IMR-90 (cell line): ENCODE measurements around the gene FGGY. TPM values are rescaled to one million over a fixed set of nuclear protein-coding genes. Genes with fewer than 3 reads are reported as not detected.

ENCODE experiments used
- ATAC-seq: fragments of 200-7000 bp; cut with Tn5 transposase; 2 replicates; pipeline ENCODE4 v1.9.1; 2020; ENCODE audit warnings: low read depth, mild to moderate bottlenecking, moderate library complexity
- BruUV-seq: library from RNA; stranded (reverse); fragments of 400-500 nt; replicated peaks from 2 replicates; lab custom pipeline; 2021; lab: Mats Ljungman, UMichigan
- CTCF ChIA-PET: fragments of 300-600 bp; formaldehyde crosslinking; extraction: SDS; loops from one replicate; lab custom pipeline; 2021; ENCODE audit warnings: antibody characterized with exemption; lab: Yijun Ruan, JAX
- POLR2A ChIA-PET: fragments of 300-600 bp; sonication (Branson Sonifier 250); formaldehyde crosslinking; loops from one replicate; lab custom pipeline; 2022; ENCODE audit warnings: antibody characterized with exemption; ENCODE audit not compliant: unreplicated experiment; lab: Charles Lee
- DNase-seq: peaks from one replicate; pipeline ENCODE4 v3.0.0; 2013
- H2AFZ ChIP-seq: replicated peaks from 2 replicates; pipeline ENCODE3; 2013; ENCODE audit warnings: low read length, mild to moderate bottlenecking; ENCODE audit not compliant: poor library complexity
- H2AK5ac ChIP-seq: 2 replicates; pipeline ENCODE4 v1.6.1; 2013; ENCODE audit warnings: low read depth, low read length, inconsistent platforms
- H2AK9ac ChIP-seq: replicated peaks from 2 replicates; pipeline ENCODE3; 2013; ENCODE audit warnings: mild to moderate bottlenecking, low read depth, low read length, moderate library complexity; ENCODE audit not compliant: poor library complexity
- H2BK120ac ChIP-seq: 2 replicates; pipeline ENCODE4 v1.6.1; 2013; ENCODE audit warnings: low read depth, low read length, inconsistent platforms
- H2BK15ac ChIP-seq: 3 replicates; pipeline ENCODE4 v1.6.1; 2013; ENCODE audit warnings: low read depth, low read length, inconsistent platforms
- H2BK20ac ChIP-seq: 2 replicates; pipeline ENCODE4 v1.6.1; 2013; ENCODE audit warnings: low read depth, mild to moderate bottlenecking, inconsistent platforms, low read length, moderate library complexity
- H2BK5ac ChIP-seq: 2 replicates; pipeline ENCODE4 v1.6.1; 2013; ENCODE audit warnings: mild to moderate bottlenecking, low read depth, low read length, inconsistent platforms; ENCODE audit not compliant: poor library complexity, severe bottlenecking
- H3K14ac ChIP-seq: replicated peaks from 2 replicates; pipeline ENCODE4 v1.6.1; 2013; ENCODE audit warnings: low read depth, low read length, inconsistent platforms
- H3K18ac ChIP-seq: 2 replicates; pipeline ENCODE4 v1.6.1; 2013; ENCODE audit warnings: low read depth, low read length, control low read depth
- H3K23ac ChIP-seq: 2 replicates; pipeline ENCODE4 v1.6.1; 2013; ENCODE audit warnings: low read depth, low read length, inconsistent platforms
- H3K27ac ChIP-seq: 2 replicates; pipeline ENCODE4 v1.5.1; 2013; ENCODE audit warnings: mild to moderate bottlenecking, control low read depth, low read length; ENCODE audit not compliant: insufficient read depth
- H3K27me3 ChIP-seq: 2 replicates; pipeline ENCODE4 v1.6.1; 2013; ENCODE audit warnings: low read length; ENCODE audit not compliant: control insufficient read depth, insufficient read depth
- H3K36me3 ChIP-seq: 2 replicates; pipeline ENCODE4 v1.6.1; 2013; ENCODE audit warnings: low read length, mixed read lengths; ENCODE audit not compliant: control insufficient read depth, insufficient read depth
- H3K4ac ChIP-seq: 2 replicates; pipeline ENCODE4 v1.6.1; 2013; ENCODE audit warnings: low read depth, low read length, inconsistent platforms
- H3K4me1 ChIP-seq: 2 replicates; pipeline ENCODE4 v1.6.1; 2013; ENCODE audit warnings: low read length, mixed read lengths; ENCODE audit not compliant: control insufficient read depth, insufficient read depth
- H3K4me2 ChIP-seq: 2 replicates; pipeline ENCODE4 v1.6.1; 2013; ENCODE audit warnings: low read depth, mild to moderate bottlenecking, control low read depth, low read length, moderate library complexity
- H3K4me3 ChIP-seq: 2 replicates; pipeline ENCODE4 v1.5.1; 2013; ENCODE audit warnings: low read depth, mild to moderate bottlenecking, control low read depth, low read length, moderate library complexity; ENCODE audit not compliant: insufficient read depth
- H3K56ac ChIP-seq: 2 replicates; pipeline ENCODE4 v1.6.1; 2013; ENCODE audit warnings: low read length, inconsistent platforms; ENCODE audit not compliant: insufficient read depth; ENCODE audit errors: extremely low read depth
- H3K79me1 ChIP-seq, 2 experiments: 2 replicates each; pipeline ENCODE4 v1.6.1; 2013; ENCODE audit warnings: low read length in 2 of 2, inconsistent platforms in 1 of 2, low read depth in 1 of 2
- H3K9ac ChIP-seq: 2 replicates; pipeline ENCODE4 v1.6.1; 2013; ENCODE audit warnings: low read depth, low read length, control low read depth
- H3K9me1 ChIP-seq: 2 replicates; pipeline ENCODE4 v1.6.1; 2013; ENCODE audit warnings: low read length, inconsistent platforms; ENCODE audit not compliant: insufficient read depth
- H3K9me3 ChIP-seq: 2 replicates; pipeline ENCODE4 v1.6.1; 2013; ENCODE audit warnings: low read length; ENCODE audit not compliant: control insufficient read depth, insufficient read depth
- H4K20me1 ChIP-seq: 2 replicates; pipeline ENCODE4 v1.6.1; 2013; ENCODE audit warnings: low read length, inconsistent platforms; ENCODE audit not compliant: insufficient read depth
- H4K5ac ChIP-seq: 2 replicates; pipeline ENCODE4 v1.6.1; 2013; ENCODE audit warnings: mild to moderate bottlenecking, low read depth, low read length, control low read depth
- H4K8ac ChIP-seq, 2 experiments: 2 replicates each; pipeline ENCODE4 v1.6.1; 2013; ENCODE audit warnings: low read depth in 2 of 2, low read length in 2 of 2, control low read depth in 1 of 2, inconsistent platforms in 1 of 2
- H4K91ac ChIP-seq: 2 replicates; pipeline ENCODE4 v1.6.1; 2013; ENCODE audit warnings: low read depth, low read length, inconsistent platforms; ENCODE audit not compliant: insufficient read depth
- BHLHE40 ChIP-seq: fragments of 150-350 bp; IDR thresholded peaks from 2 replicates; pipeline ENCODE4 v1.6.1; 2016; ENCODE audit warnings: mild to moderate bottlenecking, low read depth, low read length
- CEBPB ChIP-seq: IDR thresholded peaks from 2 replicates; pipeline ENCODE4 v1.6.1; 2012; ENCODE audit warnings: low read depth, low read length, improper control_type of control experiment
- CHD1 ChIP-seq: IDR thresholded peaks from 2 replicates; pipeline ENCODE4 v1.6.1; 2012; ENCODE audit warnings: low read depth, low read length, improper control_type of control experiment
- ELK1 ChIP-seq: fragments of 150-350 bp; IDR thresholded peaks from 2 replicates; pipeline ENCODE4 v1.6.1; 2016; ENCODE audit warnings: low read depth, mild to moderate bottlenecking, low read length, moderate library complexity, borderline replicate concordance
- FOS ChIP-seq: fragments of 150-350 bp; IDR thresholded peaks from 2 replicates; pipeline ENCODE4 v1.6.1; 2016; ENCODE audit warnings: low read depth, low read length
- MAFK ChIP-seq: IDR thresholded peaks from 2 replicates; pipeline ENCODE4 v1.6.1; 2012; ENCODE audit warnings: low read depth, low read length, improper control_type of control experiment
- MAZ ChIP-seq: IDR thresholded peaks from 2 replicates; pipeline ENCODE4 v1.6.1; 2012; ENCODE audit warnings: low read depth, mild to moderate bottlenecking, low read length, improper control_type of control experiment, moderate library complexity, borderline replicate concordance
- MXI1 ChIP-seq: IDR thresholded peaks from 2 replicates; pipeline ENCODE4 v1.6.1; 2012; ENCODE audit warnings: low read depth, mild to moderate bottlenecking, low read length, moderate library complexity, borderline replicate concordance
- NFE2L2 ChIP-seq: fragments of 150-350 bp; IDR thresholded peaks from 2 replicates; pipeline ENCODE4 v1.6.1; 2016; ENCODE audit warnings: low read depth, mild to moderate bottlenecking, low read length
- POLR2A ChIP-seq: IDR thresholded peaks from 2 replicates; pipeline ENCODE4 v1.6.1; 2012; ENCODE audit warnings: mild to moderate bottlenecking, low read depth, low read length
- RAD21 ChIP-seq: IDR thresholded peaks from 2 replicates; pipeline ENCODE4 v1.6.1; 2012; ENCODE audit warnings: low read length, improper control_type of control experiment
- RCOR1 ChIP-seq: IDR thresholded peaks from 2 replicates; pipeline ENCODE4 v1.6.1; 2012; ENCODE audit warnings: mild to moderate bottlenecking, low read length, improper control_type of control experiment; ENCODE audit not compliant: insufficient replicate concordance
- RFX5 ChIP-seq: IDR thresholded peaks from 2 replicates; pipeline ENCODE4 v1.8.0; 2012; ENCODE audit warnings: low read depth, mild to moderate bottlenecking, low read length, moderate library complexity
- SMC3 ChIP-seq: fragments of 150-350 bp; IDR thresholded peaks from 2 replicates; pipeline ENCODE4 v1.6.1; 2016; ENCODE audit warnings: low read depth, mild to moderate bottlenecking, antibody characterized with exemption, low read length, moderate library complexity
- WGBS, 2 experiments: methylation state at CpG; one replicate each; pipeline versions ENCODE4 v1.1.5 to v1.1.7; 2013; ENCODE audit warnings: missing lambda C conversion rate in 2 of 2; ENCODE audit not compliant: insufficient read length in 1 of 2; ENCODE audit errors: extremely low coverage in 2 of 2; 5-methylcytosine and 5-hydroxymethylcytosine counted together
- dilution Hi-C: fragments of 300-500 bp; cut with HindIII; formaldehyde crosslinking; loops from one replicate; pipeline ENCODE4 v1.14.3; 2018; ENCODE audit warnings: low sequenced_read_pairs; ENCODE audit not compliant: unreplicated experiment
- in situ Hi-C: fragments of 300-500 bp; cut with MboI; formaldehyde crosslinking; loops from 3 replicates; pipeline ENCODE4 v1.14.3; 2019; ENCODE audit warnings: low sequenced_read_pairs, inconsistent platforms, mixed read lengths
- intact Hi-C: fragments of 100-400 bp; cut with micrococcal nuclease; formaldehyde crosslinking; loops from 2 replicates; pipeline ENCODE4 v1.10.0; 2022
- polyA plus RNA-seq, 3 experiments: library from polyadenylated mRNA; depleted of rRNA; stranded (reverse); fragments of >200 nt; gene quantifications; 2 replicates each; pipeline ENCODE4 v1.2.3, GENCODE V29; 2012; ENCODE audit warnings: low replicate concordance in 1 of 3
- total RNA-seq: library from RNA; depleted of rRNA; stranded (reverse); fragments of >200 nt; gene quantifications from 2 replicates; pipeline ENCODE4 v1.2.3, GENCODE V29; 2012
- TF ChIP-seq, protein P1 (sequence below): fragments of 150-350 bp; IDR thresholded peaks from 2 replicates; pipeline ENCODE4 v1.6.1; 2017; ENCODE audit warnings: mild to moderate bottlenecking, antibody characterized with exemption, low read length, low read depth

Gene FGGY
- total and polyA plus RNA-seq, 2 of the 4 experiments (the other 2 are of a cell fraction): 5.6 to 14.0 TPM

GRCh38 chr1:59678493-59679228 is 381.8 kb downstream of the FGGY start:
- Histone ChIP-seq H3K14ac (no peak overlapping the region), H3K27me3 (no peaks in the 10 kb centered on the region), H3K79me1 (no peaks in the 10 kb centered on the region), H3K9me3 (peaks cover 3% of the 10 kb centered on the region), H3K9ac (no peak overlapping the region), H3K56ac (no peak overlapping the region), H2BK15ac (no peak overlapping the region), H3K18ac (no peak overlapping the region), H2AK5ac (no peak overlapping the region), H3K36me3 (no peaks in the 10 kb centered on the region), H2AK9ac (peak overlapping the region; percentile 2), H3K9me1 (0 out of 2 replicates have a peak, but pooled peaks cover 3% of the 10 kb centered on the region), H3K23ac (no peak overlapping the region), H3K4ac (no peak overlapping the region), H3K27ac (no peak overlapping the region), H2BK20ac (0 out of 2 replicates have a peak overlapping the region, but pooled peaks have one; percentile 15), H3K4me3 (no peak overlapping the region), H2BK5ac (no peak overlapping the region), H2AFZ (peak overlapping the region; percentile 2), H4K8ac (no peak overlapping the region; a peak in 1 of 4 replicates), H4K91ac (no peak overlapping the region), H4K20me1 (no peaks in the 10 kb centered on the region), H4K5ac (no peak overlapping the region), H3K4me1 (peaks cover 3% of the 10 kb centered on the region; the same call in 1 of the 2 replicates), H3K4me2 (no peak overlapping the region; the same call in 1 of the 2 replicates), H2BK120ac (no peak overlapping the region)
- in situ Hi-C loops (no loop called here), dilution Hi-C loops (no loop called here), intact Hi-C loops (loop anchor here (5.0 kb wide), 2 partner anchors 41 to 81 kb away; no protein-coding TSS in a partner anchor)
- 0% methylated on average over 2 of the region's 3 CpGs; no CpG with 5 or more reads in 1 of the 2 experiments for WGBS, 2 experiments
- POLR2A ChIA-PET: interaction anchor here (0.5 kb wide), 1 partner anchor 128 kb away, joined by 9 read pairs; no protein-coding TSS in a partner anchor
- BruUV-seq: no TSS peak
- DNase-seq (peak; percentile 98), ATAC-seq (peak; percentile 93)
- CTCF ChIA-PET: interaction anchor here (0.9 to 1.0 kb wide), 2 partner anchors 21 to 27 kb away, joined by 3 read pairs; no protein-coding TSS in a partner anchor
- TF ChIP-seq BHLHE40 (peak; percentile 100), ELK1 (no peak), SMC3 (0 out of 2 replicates have a peak, but pooled peaks have one; percentile 14), RAD21 (peak; percentile 27), MAFK (peak; percentile 43; the same call in 1 of the 2 replicates), FOS (peak; percentile 78), RFX5 (no peak), NFE2L2 (no peak), RCOR1 (peak; percentile 90), MXI1 (no peak), CHD1 (no peak), POLR2A (no peak), CEBPB (peak; percentile 62), MAZ (no peak)
- TF ChIP-seq, protein P1, sequence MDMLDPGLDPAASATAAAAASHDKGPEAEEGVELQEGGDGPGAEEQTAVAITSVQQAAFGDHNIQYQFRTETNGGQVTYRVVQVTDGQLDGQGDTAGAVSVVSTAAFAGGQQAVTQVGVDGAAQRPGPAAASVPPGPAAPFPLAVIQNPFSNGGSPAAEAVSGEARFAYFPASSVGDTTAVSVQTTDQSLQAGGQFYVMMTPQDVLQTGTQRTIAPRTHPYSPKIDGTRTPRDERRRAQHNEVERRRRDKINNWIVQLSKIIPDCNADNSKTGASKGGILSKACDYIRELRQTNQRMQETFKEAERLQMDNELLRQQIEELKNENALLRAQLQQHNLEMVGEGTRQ: no peak
